Immature natural killer cell (primary cell): ENCODE results near the gene ANKRD36C. TPM values are rescaled to one million over a fixed set of nuclear protein-coding genes. Genes with fewer than 3 reads are reported as not detected.
"Not testable (repeated sequence)": the region's sequence is repeated elsewhere in the genome, so short reads cannot be mapped to it uniquely, and the experiment has no call there.

ENCODE experiments used
- DNase-seq, 3 donors: peaks; one replicate each; pipeline ENCODE4 v3.0.0; 2022; ENCODE audit warnings: mixed read lengths in 1 of 3
- H3K27ac Mint-ChIP-seq, 6 donors: one replicate each; pipeline ENCODE4 v1.8.0; 2020; ENCODE audit warnings: mixed read lengths in 6 of 6, mild to moderate bottlenecking in 5 of 6, inconsistent platforms in 4 of 6, moderate library complexity in 3 of 6
- H3K27me3 Mint-ChIP-seq, 3 donors: one replicate each; pipeline ENCODE4 v1.8.0; 2020 to 2021; ENCODE audit warnings: low read depth in 3 of 3, mild to moderate bottlenecking in 3 of 3, mixed read lengths in 3 of 3, moderate library complexity in 3 of 3, inconsistent platforms in 1 of 3
- H3K36me3 Mint-ChIP-seq, 3 donors: one replicate each; pipeline ENCODE4 v1.8.0; 2020; ENCODE audit warnings: mixed read lengths in 3 of 3, inconsistent platforms in 2 of 3, mild to moderate bottlenecking in 2 of 3
- H3K4me1 Mint-ChIP-seq, 2 donors: one replicate each; pipeline ENCODE4 v1.8.0; 2020; ENCODE audit warnings: inconsistent platforms in 2 of 2, mild to moderate bottlenecking in 2 of 2, mixed read lengths in 2 of 2, moderate library complexity in 1 of 2
- H3K4me3 Mint-ChIP-seq, 5 donors: one replicate each; pipeline ENCODE4 v1.8.0; 2020; ENCODE audit warnings: mild to moderate bottlenecking in 5 of 5, mixed read lengths in 5 of 5, inconsistent platforms in 3 of 5, moderate library complexity in 3 of 5
- H3K9me3 Mint-ChIP-seq, 6 donors: one replicate each; pipeline ENCODE4 v1.8.0; 2020; ENCODE audit warnings: mild to moderate bottlenecking in 6 of 6, mixed read lengths in 6 of 6, inconsistent platforms in 4 of 6, moderate library complexity in 3 of 6
- polyA plus RNA-seq, 3 donors: library from polyadenylated mRNA; unstranded; fragments of 300-500 nt; fragmentation: Illumina TruSeq; gene quantifications; one replicate each; pipeline ENCODE4 v1.2.3, GENCODE V29; 2021

Gene ANKRD36C
- polyA plus RNA-seq, 3 donors from 2014 or later: 14.2 to 26.0 TPM; not detected in 1

GRCh38 chr2:95939947-95940346 is 51.7 kb downstream of the ANKRD36C start:
- DNase-seq, H3K4me3 Mint-ChIP-seq, H3K4me1 Mint-ChIP-seq, H3K27ac Mint-ChIP-seq, H3K27me3 Mint-ChIP-seq, H3K9me3 Mint-ChIP-seq: not testable (repeated sequence)
- H3K36me3 Mint-ChIP-seq: peaks cover 30 to 31% (median 31%) of the 10 kb centered on the region in 3 donors

GRCh38 chr2:95930740-95931139 is 60.9 kb downstream of the ANKRD36C start:
- H3K27me3 Mint-ChIP-seq, H3K9me3 Mint-ChIP-seq, DNase-seq, H3K4me3 Mint-ChIP-seq, H3K4me1 Mint-ChIP-seq, H3K27ac Mint-ChIP-seq: not testable (repeated sequence)
- H3K36me3 Mint-ChIP-seq: peaks cover 24 to 47% (median 41%) of the 10 kb centered on the region in 3 donors

- H3K36me3 Mint-ChIP-seq: peaks cover 37 to 60% (median 43%) of the 10 kb centered on the region in 3 donors
- H3K4me1 Mint-ChIP-seq, DNase-seq, H3K4me3 Mint-ChIP-seq, H3K9me3 Mint-ChIP-seq, H3K27me3 Mint-ChIP-seq, H3K27ac Mint-ChIP-seq: not testable (repeated sequence)
Observed at GRCh38 chr2:95917007-95917406, 74.6 kb downstream of the ANKRD36C start.

GRCh38 chr2:95915131-95915530 is 76.5 kb downstream of the ANKRD36C start:
- not testable (repeated sequence) for H3K4me3 Mint-ChIP-seq, H3K27ac Mint-ChIP-seq, DNase-seq, H3K9me3 Mint-ChIP-seq, H3K4me1 Mint-ChIP-seq, H3K27me3 Mint-ChIP-seq
- peaks cover 42 to 66% (median 45%) of the 10 kb centered on the region in 3 donors for H3K36me3 Mint-ChIP-seq

GRCh38 chr2:95911431-95911830 is 80.2 kb downstream of the ANKRD36C start:
- H3K27ac Mint-ChIP-seq, H3K4me1 Mint-ChIP-seq: not testable (repeated sequence)
- H3K36me3 Mint-ChIP-seq: peaks cover 23 to 49% (median 34%) of the 10 kb centered on the region in 3 donors

GRCh38 chr2:95894443-95894842 is 97.2 kb downstream of the ANKRD36C start:
- H3K27me3 Mint-ChIP-seq, H3K9me3 Mint-ChIP-seq, DNase-seq, H3K27ac Mint-ChIP-seq, H3K4me3 Mint-ChIP-seq, H3K4me1 Mint-ChIP-seq: not testable (repeated sequence)
- H3K36me3 Mint-ChIP-seq: peaks cover 15 to 26% (median 23%) of the 10 kb centered on the region in 3 donors

More at GRCh38 chr2:95911431-95911830, 80.2 kb downstream of the ANKRD36C start:
- DNase-seq, H3K4me3 Mint-ChIP-seq, H3K27me3 Mint-ChIP-seq, H3K9me3 Mint-ChIP-seq: not testable (repeated sequence)

- H3K36me3 Mint-ChIP-seq: peaks cover 0 to 15% (median 0%) of the 10 kb centered on the region in 3 donors
- not testable (repeated sequence) for H3K9me3 Mint-ChIP-seq, H3K27ac Mint-ChIP-seq, DNase-seq, H3K4me3 Mint-ChIP-seq, H3K4me1 Mint-ChIP-seq, H3K27me3 Mint-ChIP-seq
Observed at GRCh38 chr2:95867929-95868328, 123.7 kb downstream of the ANKRD36C start.

- not testable (repeated sequence) for H3K27ac Mint-ChIP-seq, H3K9me3 Mint-ChIP-seq, H3K4me3 Mint-ChIP-seq, DNase-seq, H3K4me1 Mint-ChIP-seq, H3K27me3 Mint-ChIP-seq
- H3K36me3 Mint-ChIP-seq: peaks cover 0 to 15% (median 0%) of the 10 kb centered on the region in 3 donors
Observed at GRCh38 chr2:95867047-95867677, 124.5 kb downstream of the ANKRD36C start.

GRCh38 chr2:95862121-95862520 is 129.5 kb downstream of the ANKRD36C start:
- not testable (repeated sequence) for DNase-seq, H3K27ac Mint-ChIP-seq, H3K4me1 Mint-ChIP-seq, H3K27me3 Mint-ChIP-seq, H3K4me3 Mint-ChIP-seq, H3K9me3 Mint-ChIP-seq
- H3K36me3 Mint-ChIP-seq: peaks cover 0 to 19% (median 4%) of the 10 kb centered on the region in 3 donors

GRCh38 chr2:95836151-95836550 is 155.5 kb downstream of the ANKRD36C start:
- Mint-ChIP-seq H3K4me1 (no peaks in the 10 kb centered on the region), H3K27ac (no peak overlapping the region), H3K36me3 (peaks cover 26 to 49% (median 28%) of the 10 kb centered on the region in 3 donors), H3K4me3 (no peak overlapping the region), H3K27me3 (peaks cover 0 to 3% (median 0%) of the 10 kb centered on the region in 3 donors), H3K9me3 (no peaks in the 10 kb centered on the region)
- no peak for DNase-seq

GRCh38 chr2:95834077-95835013 is 157.3 kb downstream of the ANKRD36C start:
- not testable (repeated sequence) for H3K4me3 Mint-ChIP-seq, H3K27me3 Mint-ChIP-seq, H3K4me1 Mint-ChIP-seq, DNase-seq, H3K9me3 Mint-ChIP-seq, H3K27ac Mint-ChIP-seq
- peaks cover 32 to 57% (median 40%) of the 10 kb centered on the region in 3 donors for H3K36me3 Mint-ChIP-seq

- peaks cover 34 to 65% (median 58%) of the 10 kb centered on the region in 6 donors for H3K9me3 Mint-ChIP-seq
- H3K27ac Mint-ChIP-seq, H3K4me3 Mint-ChIP-seq, H3K27me3 Mint-ChIP-seq, H3K4me1 Mint-ChIP-seq, DNase-seq: not testable (repeated sequence)
- H3K36me3 Mint-ChIP-seq: peaks cover 16 to 32% (median 20%) of the 10 kb centered on the region in 3 donors
Observed at GRCh38 chr2:95824218-95824617, 167.4 kb downstream of the ANKRD36C start.

GRCh38 chr2:95817521-95817920 is 174.1 kb downstream of the ANKRD36C start:
- DNase-seq, H3K27me3 Mint-ChIP-seq, H3K4me1 Mint-ChIP-seq, H3K4me3 Mint-ChIP-seq, H3K27ac Mint-ChIP-seq: not testable (repeated sequence)
- peaks cover 43 to 44% (median 43%) of the 10 kb centered on the region in 3 donors for H3K36me3 Mint-ChIP-seq
- H3K9me3 Mint-ChIP-seq: peaks cover 46 to 62% (median 58%) of the 10 kb centered on the region in 6 donors

- H3K36me3 Mint-ChIP-seq: peaks cover 43 to 54% (median 47%) of the 10 kb centered on the region in 3 donors
- not testable (repeated sequence) for H3K27ac Mint-ChIP-seq, DNase-seq, H3K4me1 Mint-ChIP-seq, H3K4me3 Mint-ChIP-seq, H3K27me3 Mint-ChIP-seq
- H3K9me3 Mint-ChIP-seq: peaks cover 27 to 36% (median 32%) of the 10 kb centered on the region in 6 donors
Observed at GRCh38 chr2:95813311-95813710, 178.3 kb downstream of the ANKRD36C start.
